Trophoblast cell (in vitro differentiated cells and primary cell): Measurements from ENCODE around the gene TMSB4X.

Experiments
- DNase-seq, 2 donors: peaks; one replicate each; pipeline ENCODE4 v3.0.0-alpha.2; 2016
- H2AFZ ChIP-seq: 2 replicates; pipeline ENCODE4 v1.6.1; 2013; ENCODE audit warnings: low read length, moderate library complexity, mild to moderate bottlenecking; ENCODE audit not compliant: insufficient read depth, poor library complexity
- H2AK5ac ChIP-seq: 2 replicates; pipeline ENCODE4 v1.6.1; 2013; ENCODE audit warnings: mild to moderate bottlenecking, low read length
- H2BK120ac ChIP-seq: 2 replicates; pipeline ENCODE4 v1.6.1; 2013; ENCODE audit warnings: low read length, mild to moderate bottlenecking, moderate library complexity; ENCODE audit not compliant: insufficient read depth, poor library complexity
- H2BK12ac ChIP-seq: 2 replicates; pipeline ENCODE4 v1.6.1; 2013; ENCODE audit warnings: mild to moderate bottlenecking, low read length, moderate library complexity
- H2BK5ac ChIP-seq: 2 replicates; pipeline ENCODE4 v1.6.1; 2013; ENCODE audit warnings: low read length, low read depth, moderate library complexity, mild to moderate bottlenecking; ENCODE audit not compliant: poor library complexity
- H3K14ac ChIP-seq: 2 replicates; pipeline ENCODE4 v1.6.1; 2013; ENCODE audit warnings: mild to moderate bottlenecking, low read length
- H3K18ac ChIP-seq: 2 replicates; pipeline ENCODE4 v1.6.1; 2013; ENCODE audit warnings: mild to moderate bottlenecking, low read length
- H3K23ac ChIP-seq: 2 replicates; pipeline ENCODE4 v1.6.1; 2013; ENCODE audit warnings: low read length
- H3K27ac ChIP-seq: 2 replicates; pipeline ENCODE4 v1.5.1; 2013; ENCODE audit warnings: low read depth, mild to moderate bottlenecking, inconsistent platforms, low read length, moderate library complexity
- H3K27me3 ChIP-seq: 2 replicates; pipeline ENCODE4 v1.6.1; 2013; ENCODE audit warnings: inconsistent platforms, mild to moderate bottlenecking, low read length, moderate library complexity; ENCODE audit not compliant: insufficient read depth
- H3K36me3 ChIP-seq, 2 experiments: 1 replicate in 1 of 2; 2 replicates in 1 of 2; pipeline ENCODE4 v1.6.1; 2013; ENCODE audit warnings: low read length in 2 of 2, mild to moderate bottlenecking in 2 of 2, moderate library complexity in 1 of 2; ENCODE audit not compliant: insufficient read depth in 2 of 2, control insufficient read depth in 1 of 2
- H3K4ac ChIP-seq: 2 replicates; pipeline ENCODE4 v1.6.1; 2013; ENCODE audit warnings: low read depth, mild to moderate bottlenecking, low read length, moderate library complexity
- H3K4me1 ChIP-seq, 2 experiments: 1 replicate in 1 of 2; 2 replicates in 1 of 2; pipeline ENCODE4 v1.6.1; 2013; ENCODE audit warnings: low read length in 2 of 2, mild to moderate bottlenecking in 2 of 2, moderate library complexity in 1 of 2; ENCODE audit not compliant: insufficient read depth in 2 of 2, control insufficient read depth in 1 of 2
- H3K4me2 ChIP-seq: 2 replicates; pipeline ENCODE4 v1.6.1; 2013; ENCODE audit warnings: inconsistent platforms, mild to moderate bottlenecking, low read length, moderate library complexity
- H3K4me3 ChIP-seq: 2 replicates; pipeline ENCODE4 v1.5.1; 2013; ENCODE audit warnings: mild to moderate bottlenecking, low read depth, low read length, inconsistent platforms
- H3K79me1 ChIP-seq: one replicate; pipeline ENCODE4 v1.6.1; 2013; ENCODE audit warnings: low read length
- H3K79me2 ChIP-seq: 2 replicates; pipeline ENCODE4 v1.6.1; 2013; ENCODE audit warnings: low read length, mild to moderate bottlenecking; ENCODE audit not compliant: control insufficient read depth, insufficient read depth, poor library complexity
- H3K9ac ChIP-seq: 2 replicates; pipeline ENCODE4 v1.6.1; 2013; ENCODE audit warnings: mild to moderate bottlenecking, low read length
- H3K9me3 ChIP-seq: 2 replicates; pipeline ENCODE4 v1.6.1; 2013; ENCODE audit warnings: low read depth, mild to moderate bottlenecking, control low read depth, inconsistent platforms, low read length; ENCODE audit not compliant: insufficient read depth
- H4K12ac ChIP-seq: 2 replicates; pipeline ENCODE4 v1.6.1; 2013; ENCODE audit warnings: low read depth, mild to moderate bottlenecking, low read length, moderate library complexity
- H4K8ac ChIP-seq: 2 replicates; pipeline ENCODE4 v1.6.1; 2013; ENCODE audit warnings: low read depth, mild to moderate bottlenecking, low read length, moderate library complexity
- H4K91ac ChIP-seq: one replicate; pipeline ENCODE4 v1.6.1; 2013; ENCODE audit warnings: low read depth, mild to moderate bottlenecking, low read length, moderate library complexity
- WGBS: extraction: QIAGEN DNeasy Blood & Tissue Kit; methylation state at CpG from one replicate; pipeline ENCODE4 v1.1.7; 2013; ENCODE audit warnings: missing lambda C conversion rate; ENCODE audit not compliant: insufficient read length, insufficient coverage; ENCODE audit errors: extremely low coverage; 5-methylcytosine and 5-hydroxymethylcytosine counted together

TMSB4X gene

GRCh38 chrX:12965131-12965940, 9.6 kb upstream of the TMSB4X start:
- H2BK5ac ChIP-seq = no peak overlapping the region
- H2BK120ac ChIP-seq = no peak overlapping the region
- H3K4me2 ChIP-seq = no peak overlapping the region
- no CpG with 5 or more reads among the region's 6 CpGs for WGBS
- H4K8ac ChIP-seq = no peak overlapping the region
- DNase-seq = no peak
- H2BK12ac ChIP-seq = no peak overlapping the region
- H3K36me3 ChIP-seq = no peaks in the 10 kb centered on the region
- H3K27ac ChIP-seq = no peak overlapping the region
- H3K27me3 ChIP-seq = no peaks in the 10 kb centered on the region
- no peak overlapping the region for H4K91ac ChIP-seq
- no peak overlapping the region for H3K4ac ChIP-seq
- no peak overlapping the region for H2AK5ac ChIP-seq
- H3K79me2 ChIP-seq = no peaks in the 10 kb centered on the region
- H3K18ac ChIP-seq = no peak overlapping the region
- no peak overlapping the region for H3K4me3 ChIP-seq
- H3K9me3 ChIP-seq = no peaks in the 10 kb centered on the region
- no peak overlapping the region for H4K12ac ChIP-seq
- H3K14ac ChIP-seq = no peak overlapping the region
- no peaks in the 10 kb centered on the region for H3K79me1 ChIP-seq
- no peaks in the 10 kb centered on the region for H3K4me1 ChIP-seq
- no peak overlapping the region for H2AFZ ChIP-seq
- no peak overlapping the region for H3K9ac ChIP-seq
- no peak overlapping the region for H3K23ac ChIP-seq

GRCh38 chrX:12966151-12966550, 8.8 kb upstream of the TMSB4X start:
- Histone ChIP-seq H3K9ac (no peak overlapping the region), H3K23ac (no peak overlapping the region), H3K4me3 (no peak overlapping the region), H3K9me3 (no peaks in the 10 kb centered on the region), H3K4me2 (no peak overlapping the region), H3K4me1 (no peaks in the 10 kb centered on the region), H4K12ac (no peak overlapping the region), H3K14ac (no peak overlapping the region), H3K4ac (no peak overlapping the region), H2BK5ac (no peak overlapping the region), H2BK120ac (no peak overlapping the region), H3K18ac (no peak overlapping the region), H2AK5ac (no peak overlapping the region), H3K79me1 (no peaks in the 10 kb centered on the region), H2BK12ac (no peak overlapping the region), H3K27me3 (no peaks in the 10 kb centered on the region), H3K36me3 (no peaks in the 10 kb centered on the region), H4K91ac (no peak overlapping the region), H2AFZ (no peak overlapping the region), H3K27ac (no peak overlapping the region), H3K79me2 (no peaks in the 10 kb centered on the region), H4K8ac (no peak overlapping the region)
- DNase-seq = no peak
- no CpG with 5 or more reads among the region's 1 CpG for WGBS

GRCh38 chrX:12967711-12968465, 7.0 kb upstream of the TMSB4X start:
- no peaks in the 10 kb centered on the region for H3K27me3 ChIP-seq
- H3K79me1 ChIP-seq = no peaks in the 10 kb centered on the region
- H2BK12ac ChIP-seq = no peak overlapping the region
- no peaks in the 10 kb centered on the region for H3K9me3 ChIP-seq
- H2AK5ac ChIP-seq = no peak overlapping the region
- no peak overlapping the region for H4K12ac ChIP-seq
- H3K9ac ChIP-seq = no peak overlapping the region
- H2BK5ac ChIP-seq = no peak overlapping the region
- H3K18ac ChIP-seq = no peak overlapping the region
- no peak overlapping the region for H3K23ac ChIP-seq
- no CpG with 5 or more reads among the region's 15 CpGs for WGBS
- H3K36me3 ChIP-seq = no peaks in the 10 kb centered on the region
- H3K14ac ChIP-seq = no peak overlapping the region
- H2AFZ ChIP-seq = no peak overlapping the region
- DNase-seq = no peak
- no peak overlapping the region for H4K8ac ChIP-seq
- H3K4me3 ChIP-seq = no peak overlapping the region
- H3K27ac ChIP-seq = no peak overlapping the region
- no peaks in the 10 kb centered on the region for H3K4me1 ChIP-seq
- H3K4me2 ChIP-seq = no peak overlapping the region
- no peak overlapping the region for H4K91ac ChIP-seq
- H3K79me2 ChIP-seq = no peaks in the 10 kb centered on the region
- no peak overlapping the region for H2BK120ac ChIP-seq
- no peak overlapping the region for H3K4ac ChIP-seq

GRCh38 chrX:12970691-12971202, 4.2 kb upstream of the TMSB4X start:
- no peaks in the 10 kb centered on the region for H3K9me3 ChIP-seq
- H3K27ac ChIP-seq = no peak overlapping the region
- H3K27me3 ChIP-seq = no peaks in the 10 kb centered on the region
- no CpG with 5 or more reads among the region's 11 CpGs for WGBS
- no peak overlapping the region for H2AK5ac ChIP-seq
- no peak overlapping the region for H4K12ac ChIP-seq
- H4K8ac ChIP-seq = no peak overlapping the region
- no peak overlapping the region for H3K4ac ChIP-seq
- H2BK5ac ChIP-seq = no peak overlapping the region
- no peak overlapping the region for H2BK120ac ChIP-seq
- H3K4me3 ChIP-seq = no peak overlapping the region
- H3K36me3 ChIP-seq = no peaks in the 10 kb centered on the region
- no peak overlapping the region for H4K91ac ChIP-seq
- no peak overlapping the region for H2BK12ac ChIP-seq
- no peak overlapping the region for H3K14ac ChIP-seq
- H3K9ac ChIP-seq = no peak overlapping the region
- no peak overlapping the region for H2AFZ ChIP-seq
- no peaks in the 10 kb centered on the region for H3K4me1 ChIP-seq
- H3K4me2 ChIP-seq = no peak overlapping the region
- no peak overlapping the region for H3K23ac ChIP-seq
- peaks cover 12% of the 10 kb centered on the region for H3K79me1 ChIP-seq
- no peak overlapping the region for H3K18ac ChIP-seq
- H3K79me2 ChIP-seq = peaks cover 10% of the 10 kb centered on the region
- DNase-seq = peak in 1 of 2 donors; percentile 14
